ENCODE data around the gene CCDC197. TPM values are rescaled to one million over a fixed set of nuclear protein-coding genes. Genes with fewer than 3 reads are reported as not detected.

The CCDC197 gene
- total and polyA plus RNA-seq, 2 of the 4 experiments (the other 2 are of a cell fraction) = not detected

- Histone ChIP-seq H3K4ac (ENCODE audit: low read depth, low read length) (no peak overlapping the region), H3K18ac (ENCODE audit: low read depth, low read length) (no peak overlapping the region), H4K5ac (ENCODE audit: low read depth, low read length) (no peak overlapping the region), H2AK9ac (replicated peaks; ENCODE audit: low read depth, low read length, poor library complexity) (no peak overlapping the region), H3K23ac (ENCODE audit: low read depth, low read length) (no peak overlapping the region), H3K56ac (ENCODE audit: extremely low read depth, insufficient read depth, low read length) (no peak overlapping the region), H3K4me3 (ENCODE audit: insufficient read depth, low read depth, low read length) (no peak overlapping the region), H2BK15ac (ENCODE audit: low read depth, low read length) (no peak overlapping the region), H2AFZ (replicated peaks; ENCODE audit: low read length, poor library complexity) (no peak overlapping the region), H4K20me1 (ENCODE audit: insufficient read depth, low read length) (no peaks in the 10 kb centered on the region), H4K91ac (ENCODE audit: insufficient read depth, low read depth, low read length) (no peak overlapping the region), H3K9ac (ENCODE audit: low read depth, low read length) (no peak overlapping the region), H3K27me3 (ENCODE audit: control insufficient read depth, insufficient read depth, low read length) (peaks cover 20% of the 10 kb centered on the region), H2BK20ac (ENCODE audit: low read depth, low read length) (no peak overlapping the region), H3K4me2 (ENCODE audit: low read depth, low read length) (no peak overlapping the region), H3K27ac (ENCODE audit: insufficient read depth, low read length) (no peak overlapping the region), H3K4me1 (ENCODE audit: control insufficient read depth, insufficient read depth, low read length) (no peaks in the 10 kb centered on the region), H4K8ac (ENCODE audit: low read depth in 2 of 2, low read length in 2 of 2) (no peak overlapping the region), H2BK5ac (ENCODE audit: low read depth, low read length, poor library complexity, severe bottlenecking) (no peak overlapping the region), H3K36me3 (ENCODE audit: control insufficient read depth, insufficient read depth, low read length) (no peaks in the 10 kb centered on the region), H3K9me3 (ENCODE audit: control insufficient read depth, insufficient read depth, low read length) (no peaks in the 10 kb centered on the region), H2AK5ac (ENCODE audit: low read depth, low read length) (no peak overlapping the region), H2BK120ac (ENCODE audit: low read depth, low read length) (no peak overlapping the region), H3K14ac (replicated peaks; ENCODE audit: low read depth, low read length) (no peak overlapping the region), H3K79me1 (ENCODE audit: low read depth in 1 of 2, low read length in 2 of 2) (no peaks in the 10 kb centered on the region), H3K9me1 (ENCODE audit: insufficient read depth, low read length) (no peaks in the 10 kb centered on the region)
- no TSS peak for BruUV-seq (replicated peaks)
- TF ChIP-seq SMC3 (IDR thresholded peaks at IDR 0.05; ENCODE audit: low read depth, low read length) (no peak), ELK1 (IDR thresholded peaks at IDR 0.05; ENCODE audit: borderline replicate concordance, low read depth, low read length) (no peak), MAZ (IDR thresholded peaks at IDR 0.05; ENCODE audit: borderline replicate concordance, low read depth, low read length) (no peak), RFX5 (IDR thresholded peaks at IDR 0.05; ENCODE audit: low read depth, low read length) (no peak), MXI1 (IDR thresholded peaks at IDR 0.05; ENCODE audit: borderline replicate concordance, low read depth, low read length) (no peak), CTCF (conservative IDR thresholded peaks at IDR 0.05; ENCODE audit: low read depth, low read length) (no peak), RAD21 (IDR thresholded peaks at IDR 0.05; ENCODE audit: low read length) (no peak)
- intact Hi-C loops (cut with micrococcal nuclease) = no loop called here
- dilution Hi-C loops (cut with HindIII; ENCODE audit: low sequenced_read_pairs, unreplicated experiment) = no loop called here
- ATAC-seq (ENCODE audit: low read depth) = no peak
- in situ Hi-C loops (cut with MboI; ENCODE audit: low sequenced_read_pairs) = no loop called here
- CTCF ChIA-PET = no interaction called here
- POLR2A ChIA-PET (ENCODE audit: unreplicated experiment) = no interaction called here
- no CpG with 5 or more reads among the region's 2 CpGs for WGBS, 2 experiments (ENCODE audit: extremely low coverage in 2 of 2, insufficient read length in 1 of 2)
- peak; percentile 11 for DNase-seq
Measured at GRCh38 chr14:94021001-94021400, 23.9 kb downstream of the CCDC197 start.

Measured in IMR-90 (cell line).